ENCODE data around the gene NAT8L. TPM values are rescaled to one million over a fixed set of nuclear protein-coding genes. Genes with fewer than 3 reads are reported as not detected.

The NAT8L gene
- polyA plus RNA-seq, 3 donors = 0.01 TPM; not detected in 2

DNA sequence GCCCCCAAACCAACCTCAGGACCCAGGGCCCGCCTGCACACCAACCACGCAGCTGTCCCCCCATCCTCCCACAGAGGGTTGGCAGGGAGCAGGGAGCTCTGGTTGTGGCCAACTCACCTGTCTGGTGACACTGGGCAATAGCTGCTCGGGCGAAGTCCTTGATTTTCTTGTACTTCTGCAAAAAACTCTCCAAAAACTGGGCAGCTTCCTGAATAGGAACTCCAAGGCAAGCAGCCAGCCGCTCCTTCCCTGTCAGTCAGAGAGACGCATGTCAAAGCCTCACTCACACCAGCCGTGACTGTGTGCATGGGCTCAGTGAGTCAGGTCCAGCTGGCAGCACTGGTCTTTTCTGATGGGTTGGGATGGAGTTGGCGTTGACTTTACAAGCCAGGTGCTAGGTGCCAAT is 26.4 kb downstream of the NAT8L start:
- Histone ChIP-seq H3K4me3 (replicated peaks in 1 of 3; ENCODE audit: low read depth in 2 of 3, low read length in 3 of 3) (no peak overlapping the region), H3K27me3 (ENCODE audit: control insufficient read depth in 2 of 2, insufficient read depth in 2 of 2, low read length in 2 of 2) (peaks cover 0 to 21% of the 10 kb centered on the region in 2 donors), H3K79me2 (ENCODE audit: insufficient read depth, low read length) (no peaks in the 10 kb centered on the region), H3K27ac (ENCODE audit: low read depth in 1 of 2, low read length in 2 of 2) (no peak overlapping the region), H3K9ac (ENCODE audit: insufficient read depth, low read length, poor library complexity, severe bottlenecking) (no peak overlapping the region), H4K20me1 (ENCODE audit: insufficient read depth, low read length) (no peaks in the 10 kb centered on the region), H3K4me1 (ENCODE audit: control insufficient read depth in 1 of 2, insufficient read depth in 2 of 2, low read length in 2 of 2) (no peaks in the 10 kb centered on the region), H3K36me3 (replicated peaks in 1 of 2; ENCODE audit: control insufficient read depth in 1 of 2, insufficient read depth in 2 of 2, low read length in 2 of 2) (no peaks in the 10 kb centered on the region), H2AFZ (ENCODE audit: insufficient read depth, low read depth, low read length, poor library complexity, severe bottlenecking) (no peak overlapping the region), H3K9me3 (replicated peaks in 1 of 2; ENCODE audit: control insufficient read depth in 1 of 2, insufficient read depth in 1 of 2, low read length in 2 of 2) (peaks cover 0 to 4% of the 10 kb centered on the region in 2 donors), H3K4me2 (replicated peaks; ENCODE audit: extremely low read depth, low read length, poor library complexity, severe bottlenecking) (no peak overlapping the region)
- peaks cover 4 to 31% (median 20%) of the 10 kb centered on the region in 3 donors for H3K27me3 Mint-ChIP-seq (ENCODE audit: low read depth in 3 of 3)
- WGBS (ENCODE audit: insufficient coverage) = 91% methylated on average over 8 of the region's 8 CpGs
- H3K4me1 Mint-ChIP-seq = no peaks in the 10 kb centered on the region
- no peak overlapping the region for H3K27ac Mint-ChIP-seq
- peaks cover 0 to 9% (median 1%) of the 10 kb centered on the region in 7 donors for H3K9me3 Mint-ChIP-seq
- TF ChIP-seq, protein P1, sequence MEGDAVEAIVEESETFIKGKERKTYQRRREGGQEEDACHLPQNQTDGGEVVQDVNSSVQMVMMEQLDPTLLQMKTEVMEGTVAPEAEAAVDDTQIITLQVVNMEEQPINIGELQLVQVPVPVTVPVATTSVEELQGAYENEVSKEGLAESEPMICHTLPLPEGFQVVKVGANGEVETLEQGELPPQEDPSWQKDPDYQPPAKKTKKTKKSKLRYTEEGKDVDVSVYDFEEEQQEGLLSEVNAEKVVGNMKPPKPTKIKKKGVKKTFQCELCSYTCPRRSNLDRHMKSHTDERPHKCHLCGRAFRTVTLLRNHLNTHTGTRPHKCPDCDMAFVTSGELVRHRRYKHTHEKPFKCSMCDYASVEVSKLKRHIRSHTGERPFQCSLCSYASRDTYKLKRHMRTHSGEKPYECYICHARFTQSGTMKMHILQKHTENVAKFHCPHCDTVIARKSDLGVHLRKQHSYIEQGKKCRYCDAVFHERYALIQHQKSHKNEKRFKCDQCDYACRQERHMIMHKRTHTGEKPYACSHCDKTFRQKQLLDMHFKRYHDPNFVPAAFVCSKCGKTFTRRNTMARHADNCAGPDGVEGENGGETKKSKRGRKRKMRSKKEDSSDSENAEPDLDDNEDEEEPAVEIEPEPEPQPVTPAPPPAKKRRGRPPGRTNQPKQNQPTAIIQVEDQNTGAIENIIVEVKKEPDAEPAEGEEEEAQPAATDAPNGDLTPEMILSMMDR (IDR thresholded peaks at IDR 0.05) = no peak
- intact Hi-C loops (cut with micrococcal nuclease) = no loop called here
- H3K4me3 Mint-ChIP-seq = no peak overlapping the region
- no peaks in the 10 kb centered on the region for H3K36me3 Mint-ChIP-seq
- DNase-seq = no peak

GRCh38 chr4:2087170-2087569 is 28.0 kb downstream of the NAT8L start:
- TF ChIP-seq, protein P1 (IDR thresholded peaks at IDR 0.05) = no peak
- H3K36me3 ChIP-seq (replicated peaks in 1 of 2; ENCODE audit: control insufficient read depth in 1 of 2, insufficient read depth in 2 of 2, low read length in 2 of 2) = no peaks in the 10 kb centered on the region
- H3K9ac ChIP-seq (ENCODE audit: insufficient read depth, low read length, poor library complexity, severe bottlenecking) = no peak overlapping the region
- intact Hi-C loops (cut with micrococcal nuclease) = no loop called here
- H3K4me1 ChIP-seq (ENCODE audit: control insufficient read depth in 1 of 2, insufficient read depth in 2 of 2, low read length in 2 of 2) = no peaks in the 10 kb centered on the region
- DNase-seq = no peak
- H4K20me1 ChIP-seq (ENCODE audit: insufficient read depth, low read length) = no peaks in the 10 kb centered on the region
- no peak overlapping the region for H3K27ac Mint-ChIP-seq
- H2AFZ ChIP-seq (ENCODE audit: insufficient read depth, low read depth, low read length, poor library complexity, severe bottlenecking) = no peak overlapping the region
- no peak overlapping the region for H3K4me3 ChIP-seq (replicated peaks in 1 of 3; ENCODE audit: low read depth in 2 of 3, low read length in 3 of 3)
- no peaks in the 10 kb centered on the region for H3K4me1 Mint-ChIP-seq
- no peaks in the 10 kb centered on the region for H3K79me2 ChIP-seq (ENCODE audit: insufficient read depth, low read length)
- no peak overlapping the region for H3K4me2 ChIP-seq (replicated peaks; ENCODE audit: extremely low read depth, low read length, poor library complexity, severe bottlenecking)
- no peak overlapping the region for H3K27ac ChIP-seq (ENCODE audit: low read depth in 1 of 2, low read length in 2 of 2)
- H3K4me3 Mint-ChIP-seq = no peak overlapping the region
- H3K27me3 ChIP-seq (ENCODE audit: control insufficient read depth in 2 of 2, insufficient read depth in 2 of 2, low read length in 2 of 2) = peaks cover 0 to 27% of the 10 kb centered on the region in 2 donors
- H3K9me3 Mint-ChIP-seq = peaks cover 0 to 9% (median 1%) of the 10 kb centered on the region in 7 donors
- H3K36me3 Mint-ChIP-seq = no peaks in the 10 kb centered on the region
- H3K9me3 ChIP-seq (replicated peaks in 1 of 2; ENCODE audit: control insufficient read depth in 1 of 2, insufficient read depth in 1 of 2, low read length in 2 of 2) = peaks cover 0 to 4% of the 10 kb centered on the region in 2 donors
- peaks cover 13 to 36% (median 21%) of the 10 kb centered on the region in 3 donors for H3K27me3 Mint-ChIP-seq (ENCODE audit: low read depth in 3 of 3)
